ENCODE measurements around the gene C1orf105. TPM values are rescaled to one million over a fixed set of nuclear protein-coding genes. Genes with fewer than 3 reads are reported as not detected.

The C1orf105 gene
- total RNA-seq, 1 donor from 2014 or later, result 24.4 TPM

- no peak for DNase-seq
Observed at GRCh38 chr1:172457479-172458130, 37.1 kb downstream of the C1orf105 start.

- DNase-seq, result no peak
Observed at GRCh38 chr1:172460177-172460576, 39.7 kb downstream of the C1orf105 start.

- peak; percentile 73 for DNase-seq
Observed at GRCh38 chr1:172460887-172461315, 40.4 kb downstream of the C1orf105 start.

- peak; percentile 67 for DNase-seq
Observed at GRCh38 chr1:172465617-172466016, 45.1 kb downstream of the C1orf105 start.

GRCh38 chr1:172466795-172467407 lies 46.4 kb downstream of the C1orf105 start:
- no peak for DNase-seq

- DNase-seq, result no peak
Observed at GRCh38 chr1:172467446-172467845, 47.0 kb downstream of the C1orf105 start.

GRCh38 chr1:172468296-172468695 lies 47.8 kb downstream of the C1orf105 start:
- peak; percentile 70 for DNase-seq

GRCh38 chr1:172469717-172470116 lies 49.2 kb downstream of the C1orf105 start:
- DNase-seq, result no peak

GRCh38 chr1:172470149-172470548 lies 49.7 kb downstream of the C1orf105 start:
- DNase-seq, result peak; percentile 45

GRCh38 chr1:172471666-172472065 lies 51.2 kb downstream of the C1orf105 start:
- no peak for DNase-seq

GRCh38 chr1:172472495-172472894 lies 52.0 kb downstream of the C1orf105 start:
- no peak for DNase-seq

- DNase-seq, result no peak
Observed at GRCh38 chr1:172473302-172473701, 52.8 kb downstream of the C1orf105 start.

GRCh38 chr1:172473842-172474241 lies 53.4 kb downstream of the C1orf105 start:
- DNase-seq, result no peak

GRCh38 chr1:172476218-172476811 lies 55.8 kb downstream of the C1orf105 start:
- DNase-seq, result no peak

- no peak for DNase-seq
Observed at GRCh38 chr1:172477216-172477615, 56.7 kb downstream of the C1orf105 start.

- no peak for DNase-seq
Observed at GRCh38 chr1:172477741-172478140, 57.3 kb downstream of the C1orf105 start.

GRCh38 chr1:172478485-172478884 lies 58.0 kb downstream of the C1orf105 start:
- no peak for DNase-seq

GRCh38 chr1:172480431-172480830 lies 59.9 kb downstream of the C1orf105 start:
- no peak for DNase-seq

GRCh38 chr1:172482044-172482443 lies 61.6 kb downstream of the C1orf105 start:
- DNase-seq, result no peak

- no peak for DNase-seq
Observed at GRCh38 chr1:172483448-172483847, 63.0 kb downstream of the C1orf105 start.

- DNase-seq, result no peak
Observed at GRCh38 chr1:172484252-172484651, 63.8 kb downstream of the C1orf105 start.

GRCh38 chr1:172485626-172486025 lies 65.1 kb downstream of the C1orf105 start:
- DNase-seq, result no peak

GRCh38 chr1:172486805-172487454 lies 66.4 kb downstream of the C1orf105 start:
- DNase-seq, result no peak

All from tongue (tissue), 2 donors.